K562 (cell line): ENCODE results near the gene ERICH2. TPM values are rescaled to one million over a fixed set of nuclear protein-coding genes. Genes with fewer than 3 reads are reported as not detected.
A peak's percentile ranks its signal among the peaks of the same experiment; 100 is the strongest.

Experiments
- AFF4 ChIP-seq: sonication (generic); formaldehyde crosslinking; IDR thresholded peaks from 2 replicates; pipeline ENCODE4 v1.8.0; 2023; ENCODE audit warnings: mild to moderate bottlenecking, missing genetic modification reagents
- ARNT ChIP-seq, 2 experiments: fragments of 450-650 bp; IDR thresholded peaks; 2 replicates each; pipeline ENCODE4 v1.6.1; 2016; ENCODE audit warnings: mild to moderate bottlenecking in 1 of 2
- BCOR ChIP-seq: fragments of 450-650 bp; IDR thresholded peaks from 2 replicates; pipeline ENCODE4 v1.6.1; 2016
- CGGBP1 ChIP-seq: fragments of 250-450 bp; sonication (Bioruptor Pico); IDR thresholded peaks from 2 replicates; pipeline ENCODE4 v1.9.0; 2021; ENCODE audit warnings: mild to moderate bottlenecking
- E2F8 ChIP-seq: fragments of 450-650 bp; IDR thresholded peaks from 2 replicates; pipeline ENCODE4 v1.7.1; 2018; ENCODE audit warnings: mild to moderate bottlenecking, low read depth; ENCODE audit not compliant: partially characterized antibody
- ELF1 ChIP-seq: fragments of 200-800 bp; sonication (Bioruptor generic); IDR thresholded peaks from 2 replicates; pipeline ENCODE4 v1.6.1; 2016; ENCODE audit warnings: missing genetic modification characterization, missing compliant biosample characterization
- ELF4 ChIP-seq: fragments of 450-650 bp; formaldehyde crosslinking; IDR thresholded peaks from 2 replicates; pipeline ENCODE4 v1.4.0; 2022; ENCODE audit warnings: missing genetic modification characterization
- GATA2 ChIP-seq: sonication (generic); formaldehyde crosslinking; IDR thresholded peaks from 2 replicates; pipeline ENCODE4 v1.4.0; 2020; ENCODE audit warnings: mild to moderate bottlenecking, missing genetic modification reagents
- HEY1 ChIP-seq: fragments of 250-450 bp; sonication (Bioruptor Pico); IDR thresholded peaks from 2 replicates; pipeline ENCODE4 v1.5.0; 2020; ENCODE audit warnings: mild to moderate bottlenecking, moderate library complexity, borderline replicate concordance
- HNRNPL ChIP-seq: fragments of 200-400 bp; formaldehyde crosslinking; IDR thresholded peaks from 2 replicates; pipeline ENCODE4 v1.6.1; 2017; ENCODE audit warnings: low read depth, mild to moderate bottlenecking, low read length
- KLF13 ChIP-seq: fragments of 450-650 bp; IDR thresholded peaks from 2 replicates; pipeline ENCODE4 v1.6.1; 2016; ENCODE audit warnings: missing genetic modification characterization, low read depth, mild to moderate bottlenecking, missing compliant biosample characterization, moderate library complexity, borderline replicate concordance
- MCM7 ChIP-seq, 2 experiments: fragments of 450-650 bp; IDR thresholded peaks; 2 replicates each; pipeline ENCODE4 v1.6.1; 2016 to 2018
- MYC ChIP-seq, 2 experiments: fragments of 250-450 bp in 1 of 2; sonication (Bioruptor Pico) in 1 of 2; IDR thresholded peaks; 2 replicates each; pipeline versions ENCODE4 v1.5.1 to v1.6.1; 2012 to 2021; ENCODE audit warnings: low read depth in 2 of 2, borderline replicate concordance in 1 of 2, improper control_type of control experiment in 1 of 2, low read length in 1 of 2, mild to moderate bottlenecking in 1 of 2, moderate library complexity in 1 of 2
- NFIC ChIP-seq: fragments of 450-650 bp; IDR thresholded peaks from 2 replicates; pipeline ENCODE4 v1.6.1; 2017; ENCODE audit warnings: mild to moderate bottlenecking, inconsistent platforms
- PRMT5 ChIP-seq: sonication (generic); formaldehyde crosslinking; IDR thresholded peaks from 2 replicates; pipeline ENCODE4 v1.5.0; 2020; ENCODE audit warnings: missing genetic modification reagents
- TCF7L2 ChIP-seq: fragments of 150-350 bp; IDR thresholded peaks from 2 replicates; pipeline ENCODE4 v1.6.1; 2016; ENCODE audit warnings: low read depth, mild to moderate bottlenecking, low read length, moderate library complexity
- TEAD4 ChIP-seq, 2 experiments: sonication (generic) in 1 of 2; formaldehyde crosslinking in 1 of 2; IDR thresholded peaks; 2 replicates each; pipeline versions ENCODE4 v1.6.1 to v1.8.0; 2012 to 2022; ENCODE audit warnings: borderline replicate concordance in 1 of 2, inconsistent platforms in 1 of 2, low read length in 1 of 2, mild to moderate bottlenecking in 1 of 2, missing genetic modification reagents in 1 of 2
- ZBTB43 ChIP-seq: sonication (generic); formaldehyde crosslinking; IDR thresholded peaks from 2 replicates; pipeline ENCODE4 v1.8.0; 2023; ENCODE audit warnings: mild to moderate bottlenecking, missing genetic modification reagents
- ZNF311 ChIP-seq: fragments of 250-450 bp; sonication (Bioruptor Pico); IDR thresholded peaks from 2 replicates; pipeline ENCODE4 v1.4.0; 2020; ENCODE audit warnings: mild to moderate bottlenecking, moderate library complexity
- ZNF655 ChIP-seq: fragments of 250-450 bp; sonication (Bioruptor Pico); IDR thresholded peaks from 2 replicates; pipeline ENCODE4 v1.5.0; 2021
- polyA plus RNA-seq, 8 experiments: library from polyadenylated mRNA; depleted of rRNA in 4 of 8; stranded (reverse) in 5 of 8; unstranded in 3 of 8; fragments of >200 nt; fragmentation: Nextera tagmentation in 2 of 8; fragmentation: Illumina TruSeq in 1 of 8; extraction: Ambion mirVana in 2 of 8; extraction: Trizol in 1 of 8; gene quantifications; 2 replicates each; pipeline versions ENCODE4 v1.2.1 to v1.2.3, GENCODE V29; 2011 to 2014; ENCODE audit warnings: inconsistent platforms in 1 of 8, missing spikeins in 1 of 8
- total RNA-seq, 7 experiments: library from RNA; depleted of rRNA in 6 of 7; stranded (reverse); fragments of >200 nt in 6 of 7; fragmentation: Illumina TruSeq in 2 of 7; extraction: Trizol in 2 of 7; gene quantifications; 2 replicates each; pipeline versions ENCODE4 v1.2.1 to v1.2.3, GENCODE V29; 2011 to 2021; ENCODE audit warnings: low replicate concordance in 1 of 7

ERICH2 gene
- total and polyA plus RNA-seq, 9 of the 15 experiments (the other 6 are each of a cell fraction or from before 2014, with no cell fraction given), result 0.85 to 2.4 (median 1.6) TPM

- TF ChIP-seq ELF4 (peak; percentile 66; the same call in 1 of the 2 replicates), NFIC (0 out of 2 replicates have a peak, but pooled peaks have one; percentile 9), ARNT (IDR thresholded peaks at IDR 0.05) (0 out of 4 replicates have a peak, but pooled peaks have one; percentile 26 to 41), MCM7 (IDR thresholded peaks at IDR 0.05) (no peak), HEY1 (no peak), E2F8 (no peak), PRMT5 (CRISPR knock-in tag) (no peak), HNRNPL (no peak), ZNF311 (no peak), ZBTB43 (CRISPR knock-in tag) (no peak), BCOR (peak; percentile 85), ELF1 (tag) (no peak), MYC (IDR thresholded peaks at IDR 0.05; ENCODE audit: low read depth, low read length) (no peak), MYC (CRISPR knock-in tag; IDR thresholded peaks at IDR 0.05; ENCODE audit: borderline replicate concordance, low read depth) (no peak), KLF13 (no peak), CGGBP1 (CRISPR knock-in tag) (no peak), TCF7L2 (no peak), ZNF655 (CRISPR knock-in tag) (no peak), TEAD4 (IDR thresholded peaks at IDR 0.05; ENCODE audit: low read length) (no peak), TEAD4 (CRISPR knock-in tag; IDR thresholded peaks at IDR 0.05; ENCODE audit: borderline replicate concordance) (no peak), GATA2 (no peak), AFF4 (CRISPR knock-in tag) (no peak)
These were observed 28.2 kb upstream of the ERICH2 start (continued) for GRCh38 chr2:170742000-170742399.
